Colonic mucosa (tissue), 4 donors: Measurements from ENCODE around the gene RFX4. TPM values are rescaled to one million over a fixed set of nuclear protein-coding genes. Genes with fewer than 3 reads are reported as not detected.

ENCODE experiments used
- DNase-seq: peaks from one replicate; pipeline ENCODE4 v3.0.0-alpha.2; 2020
- H3K27ac ChIP-seq: fragments of 200-600 bp; one replicate; pipeline ENCODE4 v1.8.0; 2021
- H3K27me3 ChIP-seq: fragments of 200-600 bp; one replicate; pipeline ENCODE4 v1.8.0; 2021
- H3K36me3 ChIP-seq: fragments of 200-600 bp; one replicate; pipeline ENCODE4 v1.8.0; 2021
- H3K4me1 ChIP-seq: fragments of 200-600 bp; one replicate; pipeline ENCODE4 v1.8.0; 2021; ENCODE audit warnings: mild to moderate bottlenecking
- H3K4me3 ChIP-seq: fragments of 200-600 bp; one replicate; pipeline ENCODE4 v1.8.0; 2021
- H3K9ac ChIP-seq, 2 donors: one replicate each; pipeline ENCODE4 v1.7.0; 2013; ENCODE audit warnings: control low read depth in 2 of 2, low read depth in 2 of 2, low read length in 2 of 2
- H3K9me3 ChIP-seq: fragments of 200-600 bp; one replicate; pipeline ENCODE4 v1.8.0; 2021
- intact Hi-C: fragments of 100-400 bp; cut with DNase I; formaldehyde crosslinking; loops from one replicate; pipeline ENCODE4 v1.14.1; 2022
- total RNA-seq, 2 donors: library from RNA; stranded (reverse); fragmentation: NEBNext Ultra II Directional in 1 of 2; extraction: Animal tissue kit (Norgen Biotek cat#: 25700) in 1 of 2; gene quantifications; one replicate each; pipeline ENCODE4 v1.2.1, GENCODE V29; 2021
- TF ChIP-seq, protein P1 (sequence below): fragments of 200-600 bp; IDR thresholded peaks from one replicate; pipeline ENCODE4 v1.8.0; 2022; ENCODE audit warnings: antibody characterized with exemption, mild to moderate bottlenecking
- donor health status: healthy.
- donor health status: DM: no; HTN: no; CAD: no.
- donor health status: DM: no; HTN: no; CAD: no.

The RFX4 gene
- total RNA-seq, 2 donors from 2014 or later: not detected

- H3K9ac ChIP-seq: no peak overlapping the region
- intact Hi-C loops: no loop called here
- no peak overlapping the region for H3K4me3 ChIP-seq
- TF ChIP-seq, protein P1, sequence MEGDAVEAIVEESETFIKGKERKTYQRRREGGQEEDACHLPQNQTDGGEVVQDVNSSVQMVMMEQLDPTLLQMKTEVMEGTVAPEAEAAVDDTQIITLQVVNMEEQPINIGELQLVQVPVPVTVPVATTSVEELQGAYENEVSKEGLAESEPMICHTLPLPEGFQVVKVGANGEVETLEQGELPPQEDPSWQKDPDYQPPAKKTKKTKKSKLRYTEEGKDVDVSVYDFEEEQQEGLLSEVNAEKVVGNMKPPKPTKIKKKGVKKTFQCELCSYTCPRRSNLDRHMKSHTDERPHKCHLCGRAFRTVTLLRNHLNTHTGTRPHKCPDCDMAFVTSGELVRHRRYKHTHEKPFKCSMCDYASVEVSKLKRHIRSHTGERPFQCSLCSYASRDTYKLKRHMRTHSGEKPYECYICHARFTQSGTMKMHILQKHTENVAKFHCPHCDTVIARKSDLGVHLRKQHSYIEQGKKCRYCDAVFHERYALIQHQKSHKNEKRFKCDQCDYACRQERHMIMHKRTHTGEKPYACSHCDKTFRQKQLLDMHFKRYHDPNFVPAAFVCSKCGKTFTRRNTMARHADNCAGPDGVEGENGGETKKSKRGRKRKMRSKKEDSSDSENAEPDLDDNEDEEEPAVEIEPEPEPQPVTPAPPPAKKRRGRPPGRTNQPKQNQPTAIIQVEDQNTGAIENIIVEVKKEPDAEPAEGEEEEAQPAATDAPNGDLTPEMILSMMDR: no peak
- DNase-seq: no peak
- H3K27ac ChIP-seq: no peak overlapping the region
- peaks cover 73% of the 10 kb centered on the region for H3K27me3 ChIP-seq
- H3K4me1 ChIP-seq: no peaks in the 10 kb centered on the region
- H3K9me3 ChIP-seq: no peaks in the 10 kb centered on the region
- H3K36me3 ChIP-seq: no peaks in the 10 kb centered on the region
Observed at GRCh38 chr12:106582249-106582591, 584 bp upstream of the RFX4 start.

DNA sequence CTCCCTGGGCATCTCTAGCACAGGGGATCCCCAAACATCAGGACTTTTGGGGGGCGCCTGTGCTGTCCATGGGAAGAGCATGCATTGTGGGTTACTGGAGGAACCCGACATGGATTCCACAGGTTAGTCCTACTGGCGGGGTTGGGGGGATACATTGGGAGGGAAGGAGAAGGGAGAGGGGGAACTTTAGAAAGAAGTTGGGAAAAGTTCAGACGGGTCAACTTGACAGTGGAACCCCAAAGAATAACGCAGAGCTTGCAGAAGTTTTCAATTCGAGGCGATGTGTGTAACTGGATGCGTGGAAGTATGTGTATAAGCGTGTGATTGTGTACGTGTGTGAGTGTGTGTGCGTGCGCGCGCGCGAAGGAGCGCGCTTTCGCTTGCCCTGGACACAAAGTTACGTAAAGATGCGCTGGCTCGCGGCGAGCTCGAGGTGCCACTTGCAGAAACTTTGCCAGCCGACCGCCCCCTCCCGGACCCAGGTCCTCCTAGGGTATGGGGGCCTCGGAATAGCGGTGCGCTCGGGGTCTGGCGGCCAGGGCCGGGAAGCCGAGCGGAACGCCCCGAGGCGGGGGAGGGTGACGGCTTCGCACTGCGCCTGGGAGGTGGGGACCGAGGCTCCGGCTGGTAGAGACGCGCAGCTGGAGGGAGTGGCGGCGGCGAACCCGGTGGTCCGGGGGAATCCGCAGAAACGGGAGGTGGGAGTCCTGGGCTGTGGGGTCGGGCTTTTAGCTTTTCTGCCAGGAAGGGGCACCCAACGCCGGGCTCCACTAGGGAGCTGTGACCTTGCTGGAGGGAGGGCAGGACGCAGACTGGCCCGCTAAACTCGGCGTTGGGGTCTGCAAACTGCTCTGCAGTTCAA is 669 bp downstream of the RFX4 start:
- TF ChIP-seq, protein P1: no peak
- H3K4me3 ChIP-seq: peak overlapping the region; percentile 23
- H3K4me1 ChIP-seq: no peaks in the 10 kb centered on the region
- no peak overlapping the region for H3K9ac ChIP-seq
- no peaks in the 10 kb centered on the region for H3K9me3 ChIP-seq
- H3K27ac ChIP-seq: no peak overlapping the region
- intact Hi-C loops: no loop called here
- H3K27me3 ChIP-seq: peaks cover 85% of the 10 kb centered on the region
- H3K36me3 ChIP-seq: no peaks in the 10 kb centered on the region
- DNase-seq: no peak

DNA sequence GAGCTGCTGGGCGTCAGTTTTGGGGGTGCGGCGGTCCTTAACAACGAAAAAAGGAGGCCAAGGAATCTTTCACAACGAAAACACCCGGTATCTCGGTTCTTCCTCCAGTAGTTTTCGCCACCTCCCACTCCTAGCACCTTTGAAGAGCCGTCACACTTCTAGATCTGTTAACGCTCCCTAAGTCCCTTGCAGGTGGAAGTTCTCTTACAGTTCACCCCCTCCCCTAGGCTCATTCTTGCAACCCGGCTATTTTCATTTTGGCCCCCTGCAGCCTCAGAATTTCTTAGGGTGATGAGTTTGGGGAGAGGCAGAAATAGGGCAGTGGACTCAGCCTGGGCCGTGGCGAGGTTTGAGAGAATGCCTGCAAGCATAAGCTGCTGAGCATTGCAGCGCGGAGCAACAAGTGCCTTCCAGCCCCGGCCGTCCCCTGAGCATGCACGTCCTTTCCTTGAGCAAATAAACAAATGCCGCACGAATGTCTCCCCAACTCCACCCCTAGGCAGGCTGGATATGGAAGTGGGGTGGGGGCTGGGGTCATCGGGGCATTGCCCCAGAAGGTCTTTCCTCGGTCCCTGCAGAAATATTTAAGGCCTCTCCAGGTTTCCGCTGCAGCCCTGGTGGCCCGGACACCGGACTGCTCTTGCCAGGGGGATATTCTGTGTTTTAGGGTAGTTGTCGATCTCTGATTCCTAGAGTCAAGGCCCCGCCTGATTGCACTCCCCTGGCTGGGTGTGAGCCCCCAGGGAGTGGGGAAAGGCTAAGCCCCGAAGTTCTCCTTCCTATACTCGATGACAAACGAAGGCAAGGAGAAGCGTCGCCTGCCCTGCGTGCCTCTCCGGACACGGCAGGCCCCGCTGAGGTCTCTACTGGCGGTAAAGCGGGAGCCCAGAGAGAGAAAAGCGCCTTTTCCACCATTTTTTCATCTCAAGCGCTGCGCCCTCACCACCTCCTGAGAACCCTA is 1.6 kb downstream of the RFX4 start:
- Histone ChIP-seq H3K9ac (no peak overlapping the region), H3K27me3 (peaks cover 94% of the 10 kb centered on the region), H3K9me3 (no peaks in the 10 kb centered on the region), H3K36me3 (no peaks in the 10 kb centered on the region), H3K27ac (no peak overlapping the region), H3K4me1 (no peaks in the 10 kb centered on the region), H3K4me3 (no peak overlapping the region)
- no peak for DNase-seq
- intact Hi-C loops: no loop called here
- TF ChIP-seq, protein P1: no peak

DNA sequence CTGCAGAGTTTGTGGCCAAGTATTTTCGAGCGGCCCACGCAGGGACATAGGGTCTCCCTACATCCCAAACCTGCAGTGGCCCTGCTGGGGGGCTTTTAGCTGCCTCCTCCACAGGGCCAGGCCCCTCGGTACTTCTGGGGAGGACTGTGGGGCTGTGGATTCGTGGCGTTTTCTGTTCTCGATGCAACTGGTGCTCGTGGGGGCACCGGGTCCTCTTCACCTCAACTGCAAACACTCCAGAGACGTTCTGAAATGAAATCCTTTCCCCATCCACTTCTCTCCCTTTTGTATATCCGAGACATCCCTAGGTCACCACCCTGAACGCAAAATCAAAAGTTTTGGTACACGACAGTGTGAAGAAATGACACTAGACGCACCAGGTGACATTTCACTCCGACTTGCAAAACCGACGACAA is 2.3 kb downstream of the RFX4 start:
- Histone ChIP-seq H3K27ac (no peak overlapping the region), H3K9me3 (no peaks in the 10 kb centered on the region), H3K4me3 (no peak overlapping the region), H3K9ac (no peak overlapping the region), H3K27me3 (peaks cover 91% of the 10 kb centered on the region), H3K36me3 (no peaks in the 10 kb centered on the region), H3K4me1 (no peaks in the 10 kb centered on the region)
- DNase-seq: no peak
- intact Hi-C loops: no loop called here
- TF ChIP-seq, protein P1: no peak

- no peak overlapping the region for H3K9ac ChIP-seq
- H3K9me3 ChIP-seq: no peaks in the 10 kb centered on the region
- H3K36me3 ChIP-seq: no peaks in the 10 kb centered on the region
- intact Hi-C loops: no loop called here
- H3K4me3 ChIP-seq: no peak overlapping the region
- H3K4me1 ChIP-seq: no peaks in the 10 kb centered on the region
- H3K27me3 ChIP-seq: peaks cover 85% of the 10 kb centered on the region
- DNase-seq: no peak
- TF ChIP-seq, protein P1: no peak
- no peak overlapping the region for H3K27ac ChIP-seq
Observed at GRCh38 chr12:106585521-106586277, 2.9 kb downstream of the RFX4 start.
